GM19035 (cell line): ENCODE measurements around the gene TLCD3A.
"Not testable (repeated sequence)": the region's sequence is repeated elsewhere in the genome, so short reads cannot be mapped to it uniquely, and the experiment has no call there.

Experiments used
- ATAC-seq: cut with Tn5 transposase; IDR thresholded peaks from one replicate; pipeline ENCODE4 v1.9.1; 2021; ENCODE audit not compliant: unreplicated experiment

Gene TLCD3A

DNA sequence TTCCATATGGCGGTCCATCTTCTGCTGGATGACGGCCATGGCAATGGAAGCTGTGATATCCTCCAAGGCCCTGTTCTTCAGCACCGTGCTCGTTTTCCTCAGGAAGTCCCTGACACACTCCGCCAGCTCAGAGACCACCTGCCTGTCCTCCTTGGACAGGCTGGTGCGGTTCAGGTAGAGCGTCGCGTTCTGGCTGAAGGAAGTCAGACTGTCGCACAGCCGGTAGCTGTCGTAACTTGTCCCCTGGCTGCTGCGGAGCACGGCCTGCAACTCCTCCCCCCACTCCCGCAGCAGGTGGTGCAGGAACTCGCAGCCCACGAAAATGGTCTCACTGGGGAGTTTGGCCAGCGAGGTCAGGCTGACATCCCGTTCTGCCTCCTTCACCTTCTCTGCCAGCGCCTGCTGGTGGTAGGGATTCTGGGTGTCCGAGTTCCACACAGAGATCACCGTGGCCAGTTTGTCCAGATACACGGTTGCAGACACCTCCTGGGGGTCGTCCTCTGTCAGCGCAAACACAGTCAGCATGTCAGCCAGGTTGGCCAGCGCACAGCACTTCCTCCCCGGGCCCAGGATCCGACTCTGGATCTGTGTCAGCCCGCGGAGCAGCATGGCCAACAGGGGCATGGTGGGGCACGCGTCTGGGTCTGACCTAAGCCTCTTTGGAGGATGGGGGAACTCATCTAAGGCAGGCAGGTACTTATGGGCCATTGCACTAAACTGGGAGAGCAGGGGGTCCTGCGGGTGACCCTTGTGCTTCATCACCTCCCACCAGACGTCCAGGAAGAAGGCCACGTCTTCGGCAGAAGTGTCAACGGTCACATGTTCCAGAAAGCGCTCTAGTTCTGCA is 14.6 kb downstream of the TLCD3A start:
- ATAC-seq = no peak

- ATAC-seq = not testable (repeated sequence)
Observed at GRCh38 chr17:748604-749003, 16.2 kb downstream of the TLCD3A start.

DNA sequence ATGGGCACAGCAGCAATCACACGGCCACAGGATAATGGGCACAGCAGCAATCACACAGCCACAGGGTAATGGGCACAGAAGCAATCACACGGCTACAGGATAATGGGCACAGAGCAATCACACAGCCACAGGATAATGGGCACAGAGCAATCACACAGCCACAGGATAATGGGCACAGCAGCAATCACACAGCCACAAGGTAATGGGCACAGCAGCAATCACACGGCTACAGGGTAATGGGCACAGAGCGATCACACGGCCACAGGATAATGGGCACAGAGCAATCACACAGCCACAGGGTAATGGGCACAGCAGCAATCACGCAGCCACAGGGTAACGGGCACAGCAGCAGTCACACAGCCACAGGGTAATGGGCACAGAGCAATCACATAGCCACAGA is 17.0 kb downstream of the TLCD3A start:
- ATAC-seq = not testable (repeated sequence)

GRCh38 chr17:750431-751037 is 18.1 kb downstream of the TLCD3A start:
- no peak for ATAC-seq

GRCh38 chr17:751269-752001 is 19.0 kb downstream of the TLCD3A start:
- ATAC-seq = peak; percentile 36

- ATAC-seq = peak; percentile 87
Observed at GRCh38 chr17:752002-752619, 19.7 kb downstream of the TLCD3A start, which contains the start of gene GEMIN4. GEMIN4 (minus strand) TSS chr17:752264; CDS start chr17:752142, 122 bp downstream.

- ATAC-seq = no peak
Observed at GRCh38 chr17:752620-753219, 20.3 kb downstream of the TLCD3A start.

DNA sequence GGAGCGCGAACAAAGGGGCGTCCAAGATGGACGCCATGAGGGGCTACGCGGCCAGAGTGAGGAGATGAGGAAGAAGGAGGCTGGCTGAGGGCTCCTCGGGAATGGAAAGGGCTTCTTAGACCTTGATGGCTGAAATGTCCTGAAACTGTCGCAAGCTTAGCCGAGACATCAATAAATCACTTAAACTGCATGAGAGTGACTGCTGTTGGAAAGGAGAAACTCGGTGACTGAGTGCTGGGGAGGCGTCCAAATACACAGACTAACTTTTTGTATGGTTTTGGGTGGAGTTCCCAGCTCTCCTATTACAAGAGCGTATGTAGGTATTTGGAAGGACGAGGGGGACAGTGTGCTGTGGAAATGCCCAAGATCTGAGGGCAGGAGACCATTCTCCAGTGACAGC is 21.0 kb downstream of the TLCD3A start:
- ATAC-seq = no peak

DNA sequence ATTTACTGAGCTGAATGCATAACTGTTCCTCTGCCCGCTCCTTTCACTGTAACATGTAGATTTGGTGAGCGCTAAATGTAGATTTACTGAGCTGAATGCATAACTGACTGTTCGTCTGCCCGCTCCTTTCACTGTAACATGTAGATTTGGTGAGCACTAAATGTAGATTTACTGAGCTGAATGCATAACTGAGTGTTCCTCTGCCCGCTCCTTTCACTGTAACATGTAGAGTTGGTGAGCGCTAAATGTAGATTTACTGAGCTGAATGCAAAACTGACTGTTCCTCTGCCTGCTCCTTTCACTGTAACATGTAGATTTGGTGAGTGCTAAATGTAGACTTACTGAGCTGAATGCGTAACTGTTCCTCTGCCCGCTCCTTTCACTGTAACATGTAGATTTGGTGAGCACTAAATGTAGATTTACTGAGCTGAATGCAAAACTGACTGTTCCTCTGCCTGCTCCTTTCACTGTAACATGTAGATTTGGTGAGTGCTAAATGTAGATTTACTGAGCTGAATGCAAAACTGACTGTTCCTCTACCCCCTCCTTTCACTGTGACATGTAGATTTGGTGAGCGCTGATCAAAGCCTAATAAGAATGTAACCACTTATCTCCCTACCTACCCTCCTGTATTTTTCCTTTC is 23.0 kb downstream of the TLCD3A start:
- ATAC-seq = not testable (repeated sequence)

DNA sequence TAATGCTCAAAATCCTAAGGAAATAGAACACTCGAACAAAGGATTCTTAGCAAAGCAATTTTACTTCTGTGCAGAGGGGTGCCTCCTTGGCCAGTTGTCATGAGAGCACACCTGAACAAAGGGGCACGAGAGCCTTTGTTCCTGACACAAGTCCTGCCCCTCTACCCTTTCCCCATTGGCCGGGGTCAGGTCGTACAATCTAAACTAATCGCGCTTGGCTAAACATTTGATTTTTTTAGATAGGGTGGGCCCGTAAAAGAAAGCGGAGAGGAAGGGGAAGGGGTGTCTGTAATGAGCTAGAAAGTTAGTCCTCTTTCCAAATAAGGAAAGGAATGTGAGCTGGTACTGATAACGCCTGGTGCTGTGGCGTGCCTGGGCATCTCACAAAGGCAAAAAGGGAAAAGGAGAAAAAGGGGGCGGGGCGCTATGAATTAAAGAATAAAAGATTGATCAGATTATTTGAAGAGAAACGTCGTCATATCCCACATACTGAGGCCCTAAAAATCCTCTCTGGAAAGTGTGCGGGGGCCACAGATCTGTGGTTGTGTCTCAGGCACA is 23.7 kb downstream of the TLCD3A start:
- ATAC-seq = not testable (repeated sequence)

DNA sequence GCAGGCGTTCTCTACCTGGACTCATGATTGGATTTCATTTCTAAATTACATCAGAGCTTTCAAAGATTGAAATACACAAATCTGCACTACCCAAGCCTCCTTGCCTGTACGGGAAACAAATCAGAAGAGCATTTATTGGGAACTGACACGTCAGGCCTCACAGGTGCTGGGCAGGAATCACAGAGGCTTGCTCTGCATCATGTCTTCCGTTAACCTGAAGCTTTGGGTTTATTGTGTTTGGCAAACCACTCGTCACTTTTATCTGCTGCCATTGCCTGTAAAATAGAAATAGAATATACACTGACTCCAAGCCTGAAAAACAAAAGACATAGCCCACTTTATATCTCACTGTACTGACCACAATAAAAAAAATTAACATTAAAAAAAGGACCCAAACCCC is 27.6 kb downstream of the TLCD3A start:
- no peak for ATAC-seq

GRCh38 chr17:760371-760770 is 28.0 kb downstream of the TLCD3A start:
- no peak for ATAC-seq

DNA sequence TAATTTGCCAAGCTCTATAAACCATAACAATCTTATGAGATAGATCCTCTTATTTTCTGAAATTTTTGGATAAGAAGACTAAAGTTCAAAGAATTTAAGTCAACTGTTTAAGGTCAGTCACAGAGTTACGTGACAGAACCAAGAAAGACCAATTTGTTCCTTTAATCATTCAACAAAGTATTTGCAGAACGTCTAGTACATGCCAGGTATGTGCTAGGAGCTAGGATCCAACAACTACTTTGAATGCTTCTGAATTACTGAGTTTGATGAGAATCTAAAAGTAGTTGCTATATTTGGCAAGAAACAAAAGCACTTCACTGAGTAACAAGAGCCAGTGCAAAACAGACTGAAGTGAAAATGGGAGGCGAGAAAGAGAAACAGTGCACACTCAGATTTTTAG is 34.7 kb downstream of the TLCD3A start:
- no peak for ATAC-seq

DNA sequence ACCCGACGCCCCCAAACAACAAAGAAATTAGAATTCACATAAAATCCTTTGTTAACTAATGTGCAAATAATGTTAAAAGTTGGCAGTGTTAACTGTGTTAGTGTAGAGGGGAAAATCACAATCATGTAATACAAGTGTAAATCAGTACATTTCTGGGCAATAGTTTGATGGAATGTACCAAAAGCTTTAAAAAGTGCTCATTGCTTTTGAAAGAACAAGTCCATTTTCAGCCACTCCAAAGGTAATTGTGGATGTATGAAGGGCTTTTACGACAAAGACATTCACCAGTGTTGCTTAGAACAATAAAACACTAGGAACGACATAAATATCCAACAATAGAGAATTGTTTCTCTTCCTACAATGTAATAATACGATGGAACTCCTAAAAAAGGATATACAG is 40.6 kb downstream of the TLCD3A start:
- ATAC-seq = no peak

DNA sequence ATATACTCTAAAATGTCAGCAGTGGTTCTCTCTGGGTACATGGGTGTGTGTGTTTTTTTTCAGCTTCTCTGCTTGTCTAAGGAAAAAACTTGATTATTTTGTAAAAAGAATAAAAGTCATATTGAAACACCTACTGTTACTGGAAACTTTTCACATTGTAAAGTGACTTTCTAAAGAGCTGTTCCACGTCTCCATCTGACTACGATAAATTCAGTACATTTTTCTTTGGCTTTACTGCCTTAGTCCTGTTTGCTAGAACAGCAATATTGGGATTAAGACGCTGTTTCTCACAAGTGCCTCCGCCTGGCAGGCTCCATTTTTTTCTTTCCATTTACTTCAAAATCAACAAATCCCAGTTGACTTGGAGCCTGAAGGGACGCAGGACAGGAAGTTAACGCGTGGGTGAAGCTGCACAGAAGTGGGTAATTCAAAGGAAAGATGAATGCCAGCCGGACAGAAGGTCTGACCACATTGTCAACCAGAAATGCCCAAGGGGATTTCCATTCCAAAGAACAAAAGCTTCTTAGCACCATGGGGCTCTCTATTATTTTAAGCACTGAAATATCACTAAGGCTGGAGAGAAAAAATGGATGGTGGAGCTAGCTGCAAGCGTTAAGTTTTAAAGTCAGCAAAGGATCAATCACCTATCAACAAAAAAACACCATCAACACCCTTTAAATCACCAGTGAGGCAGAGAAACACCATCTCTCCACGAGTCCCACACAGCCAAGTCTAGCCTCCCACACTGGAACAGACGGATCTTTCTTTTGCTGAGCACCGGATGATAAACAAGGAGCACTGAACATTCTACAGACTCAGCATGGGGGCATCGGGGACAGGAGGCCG is 41.3 kb downstream of the TLCD3A start:
- no peak for ATAC-seq

GRCh38 chr17:774313-774584 is 41.9 kb downstream of the TLCD3A start:
- no peak for ATAC-seq

DNA sequence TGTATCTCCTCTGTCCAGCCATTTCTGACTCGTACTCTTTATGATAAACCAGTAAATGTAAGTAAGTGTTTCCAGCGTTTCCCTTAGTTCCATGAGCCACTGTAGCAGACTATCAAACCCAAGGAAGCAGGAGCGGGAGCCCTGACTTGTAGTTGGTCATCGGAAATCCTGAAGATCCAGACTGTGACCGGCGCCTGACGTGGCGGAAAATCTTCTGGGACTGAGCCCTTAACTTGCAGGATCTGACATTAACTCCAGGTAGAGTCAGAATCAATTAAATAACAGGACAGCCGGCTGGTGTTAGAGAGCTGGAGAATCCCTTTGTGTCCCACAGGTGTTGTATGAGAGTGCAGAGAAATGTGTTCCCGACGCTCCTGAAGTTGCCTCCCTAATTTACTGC is 45.7 kb downstream of the TLCD3A start:
- no peak for ATAC-seq

GRCh38 chr17:781805-782731 is 49.7 kb downstream of the TLCD3A start, which contains the start of the genes GLOD4 and MRM3:
GLOD4 (minus strand) TSS chr17:782280; CDS start chr17:782255, 25 bp downstream.
MRM3 (plus strand) TSS chr17:782353; CDS start chr17:782379, 26 bp downstream.
- peak; percentile 89 for ATAC-seq
